ENCODE results near the gene SPRTN. TPM values are rescaled to one million over a fixed set of nuclear protein-coding genes. Genes with fewer than 3 reads are reported as not detected.

SPRTN gene
- total RNA-seq, 4 donors from 2014 or later: 4.9 to 19.3 (median 15.2) TPM

DNA sequence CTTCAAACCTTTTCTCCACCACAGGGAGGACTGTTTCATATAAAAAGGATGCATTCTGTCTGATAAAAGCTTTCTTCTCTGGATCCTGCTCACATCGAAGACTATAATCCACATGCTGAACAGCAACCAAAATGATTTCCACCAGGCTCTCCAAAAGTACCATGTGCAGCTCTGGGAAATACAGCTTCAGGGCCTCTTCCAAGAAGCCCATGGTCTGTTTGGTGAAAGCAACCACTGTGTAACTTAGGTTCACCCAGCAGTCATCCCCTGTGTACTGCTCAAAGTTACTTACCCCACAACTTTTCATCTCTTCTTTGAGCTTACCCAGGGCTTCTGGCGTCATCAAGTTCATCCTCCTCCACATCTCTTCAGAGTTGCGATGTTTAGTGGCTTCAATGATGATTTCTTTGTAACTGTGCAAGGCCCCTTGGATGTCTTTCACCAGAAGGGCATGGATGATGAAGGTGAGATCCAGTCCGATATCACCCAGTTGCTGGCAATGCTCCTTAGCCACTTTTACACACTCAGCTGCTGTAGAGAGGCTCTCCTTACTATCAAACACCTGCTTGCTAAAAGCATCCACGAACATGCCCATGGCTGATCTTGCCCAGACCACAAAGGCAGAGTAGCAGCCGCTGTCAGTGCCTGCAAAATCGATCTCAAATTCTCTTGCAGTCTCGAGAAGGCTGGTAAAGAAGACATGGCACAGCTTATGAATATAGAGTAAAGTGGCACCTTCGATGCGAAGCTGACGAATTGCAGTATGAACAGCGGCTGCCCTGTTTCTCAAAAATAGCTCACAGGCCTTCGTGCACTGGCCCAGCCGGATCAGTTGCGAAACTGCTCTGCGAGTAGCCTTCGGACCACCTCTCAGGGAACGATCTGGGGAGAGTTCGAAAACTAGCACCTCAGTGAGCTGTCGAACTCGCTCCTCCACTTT is 2.2 kb upstream of the SPRTN start:
- Histone ChIP-seq H3K27me3 (no peaks in the 10 kb centered on the region), H3K4me1 (peaks cover 6 to 15% of the 10 kb centered on the region in 2 donors), H3K27ac (no peak overlapping the region), H3K4me3 (peak overlapping the region; percentile 67 to 82), H3K9me3 (no peaks in the 10 kb centered on the region), H3K36me3 (no peaks in the 10 kb centered on the region)
- TF ChIP-seq, protein P1, sequence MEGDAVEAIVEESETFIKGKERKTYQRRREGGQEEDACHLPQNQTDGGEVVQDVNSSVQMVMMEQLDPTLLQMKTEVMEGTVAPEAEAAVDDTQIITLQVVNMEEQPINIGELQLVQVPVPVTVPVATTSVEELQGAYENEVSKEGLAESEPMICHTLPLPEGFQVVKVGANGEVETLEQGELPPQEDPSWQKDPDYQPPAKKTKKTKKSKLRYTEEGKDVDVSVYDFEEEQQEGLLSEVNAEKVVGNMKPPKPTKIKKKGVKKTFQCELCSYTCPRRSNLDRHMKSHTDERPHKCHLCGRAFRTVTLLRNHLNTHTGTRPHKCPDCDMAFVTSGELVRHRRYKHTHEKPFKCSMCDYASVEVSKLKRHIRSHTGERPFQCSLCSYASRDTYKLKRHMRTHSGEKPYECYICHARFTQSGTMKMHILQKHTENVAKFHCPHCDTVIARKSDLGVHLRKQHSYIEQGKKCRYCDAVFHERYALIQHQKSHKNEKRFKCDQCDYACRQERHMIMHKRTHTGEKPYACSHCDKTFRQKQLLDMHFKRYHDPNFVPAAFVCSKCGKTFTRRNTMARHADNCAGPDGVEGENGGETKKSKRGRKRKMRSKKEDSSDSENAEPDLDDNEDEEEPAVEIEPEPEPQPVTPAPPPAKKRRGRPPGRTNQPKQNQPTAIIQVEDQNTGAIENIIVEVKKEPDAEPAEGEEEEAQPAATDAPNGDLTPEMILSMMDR (IDR thresholded peaks at IDR 0.05): no peak
- no peak for TF ChIP-seq POLR2A (IDR thresholded peaks at IDR 0.05)
- intact Hi-C loops (cut with DNase I; ENCODE audit: low total_unique reads): no loop called here
- no peak for DNase-seq

DNA sequence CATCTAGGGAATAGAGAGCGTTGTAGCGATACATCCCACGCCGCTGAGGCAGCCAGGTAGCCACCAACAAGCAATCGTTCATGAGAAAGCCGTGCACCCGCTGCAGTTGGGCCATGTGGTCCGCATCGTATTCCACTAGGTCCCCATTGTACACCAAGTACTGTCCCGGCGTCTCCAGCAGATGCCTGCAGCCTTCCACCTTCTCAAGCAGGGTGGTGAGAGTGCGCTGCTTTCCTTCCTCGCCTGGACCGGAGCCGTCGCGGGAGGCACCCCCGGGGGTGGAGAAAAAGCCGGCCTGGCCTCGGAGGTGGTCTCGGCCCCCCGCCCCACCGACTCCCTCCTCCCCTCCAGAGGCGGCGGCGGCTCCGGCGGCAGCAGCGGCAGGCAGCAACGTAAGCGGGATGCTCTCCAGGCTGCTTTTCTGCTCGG is 1.0 kb upstream of the SPRTN start:
- H3K4me3 ChIP-seq: peak overlapping the region; percentile 67 to 82
- intact Hi-C loops (cut with DNase I; ENCODE audit: low total_unique reads): no loop called here

DNA sequence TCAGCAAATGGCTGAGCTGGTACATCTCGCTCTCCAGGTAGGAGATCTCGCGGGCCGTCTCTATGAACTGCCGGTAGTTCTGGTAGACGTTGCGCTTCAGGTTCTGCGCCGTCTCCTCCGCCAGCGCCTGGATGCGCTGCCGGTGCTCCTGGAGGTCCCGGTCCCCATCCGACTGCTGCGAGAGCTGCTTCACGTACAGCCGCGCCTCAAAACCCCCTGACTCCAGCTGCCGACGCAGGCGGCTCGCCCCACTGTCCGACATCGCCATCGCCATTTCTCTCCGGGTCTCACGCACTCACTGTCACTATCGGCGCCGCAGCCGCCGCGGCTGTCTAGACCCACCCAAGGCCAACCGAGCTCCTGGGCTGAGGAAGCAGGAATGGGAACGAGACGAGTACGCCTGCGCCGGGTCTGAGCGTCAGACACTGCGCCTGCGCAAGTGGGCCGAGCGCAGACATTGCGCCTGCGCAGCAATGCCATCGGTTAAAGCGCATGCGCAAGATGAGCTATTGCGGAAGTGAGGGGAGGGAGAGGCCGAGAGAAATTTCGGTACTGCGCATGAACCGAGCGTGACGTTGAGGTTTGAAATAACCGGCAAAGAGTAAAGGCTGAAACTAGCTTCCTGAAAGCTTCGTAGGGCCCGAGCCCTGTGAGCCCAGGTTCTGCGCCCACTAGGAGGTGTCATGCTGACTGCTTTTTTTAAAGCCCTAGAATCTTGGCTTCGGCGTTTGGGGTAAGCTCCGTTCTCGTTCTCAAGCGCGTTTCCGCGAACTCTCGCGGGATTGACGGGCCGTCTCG is 422 bp upstream of the SPRTN start, which contains the start of gene EXOC8:
Gene EXOC8, minus strand, starts transcription at position 381 of the 798 bp plus-strand sequence. Its CDS starts 107 bp downstream, at position 274.
- Histone ChIP-seq H3K4me1 (peaks cover 6 to 15% of the 10 kb centered on the region in 2 donors), H3K9me3 (no peaks in the 10 kb centered on the region), H3K4me3 (peak within 1 kb of the TSS; percentile 67 to 82), H3K36me3 (no peaks in the 10 kb centered on the region), H3K27ac (peak within 1 kb of the TSS; percentile 89 to 94), H3K27me3 (no peaks in the 10 kb centered on the region)
- TF ChIP-seq, protein P1 (IDR thresholded peaks at IDR 0.05): no peak
- TF ChIP-seq POLR2A (IDR thresholded peaks at IDR 0.05): peak; percentile 73 to 95
- intact Hi-C loops (cut with DNase I; ENCODE audit: low total_unique reads): no loop called here
- peak; percentile 95 to 99 for DNase-seq

More for the DNA sequence above, 1.0 kb upstream of the SPRTN start:
- no peaks in the 10 kb centered on the region for H3K9me3 ChIP-seq
- peak overlapping the region; percentile 67 to 94 for H3K27ac ChIP-seq
- DNase-seq: no peak
- H3K27me3 ChIP-seq: no peaks in the 10 kb centered on the region
- peaks cover 6 to 15% of the 10 kb centered on the region in 2 donors for H3K4me1 ChIP-seq
- no peaks in the 10 kb centered on the region for H3K36me3 ChIP-seq
- no peak for TF ChIP-seq POLR2A (IDR thresholded peaks at IDR 0.05)
- TF ChIP-seq, protein P1 (IDR thresholded peaks at IDR 0.05): no peak

DNA sequence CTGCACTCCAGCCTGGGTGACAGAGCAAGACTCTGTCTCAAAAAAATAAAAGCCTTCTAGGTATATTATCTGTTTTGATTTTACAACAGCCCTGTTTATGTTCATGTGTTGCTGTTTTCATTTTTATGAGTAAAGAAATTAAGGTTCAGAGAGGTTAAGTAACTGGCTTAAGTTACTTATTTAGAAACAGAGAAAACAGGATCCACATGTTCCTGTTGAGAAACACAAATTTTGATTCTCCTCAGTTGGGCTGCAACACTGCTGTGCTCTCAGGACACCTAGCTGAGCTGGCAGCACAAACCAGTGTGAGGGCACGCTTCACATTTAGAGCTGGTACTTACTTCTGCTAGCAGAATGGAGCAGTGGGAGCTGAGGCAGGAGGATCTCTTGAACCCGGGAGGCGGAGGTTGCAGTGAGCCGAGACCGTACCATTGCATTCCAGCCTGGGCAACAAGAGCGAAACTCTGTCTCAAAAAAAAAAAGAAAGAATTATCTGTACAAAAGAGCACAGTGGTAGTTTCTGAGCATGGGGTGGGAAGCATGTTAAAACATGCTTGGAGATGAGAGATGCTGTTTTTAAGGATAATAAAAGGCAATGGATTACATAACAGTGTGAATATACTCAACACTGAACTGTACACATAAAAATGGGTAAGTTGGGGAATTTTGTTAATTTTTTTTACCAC is 2.4 kb downstream of the SPRTN start:
- H3K27me3 ChIP-seq: no peaks in the 10 kb centered on the region
- intact Hi-C loops (cut with DNase I; ENCODE audit: low total_unique reads): no loop called here
- no peak overlapping the region for H3K4me3 ChIP-seq
- no peak for DNase-seq
- H3K9me3 ChIP-seq: no peaks in the 10 kb centered on the region
- H3K36me3 ChIP-seq: no peaks in the 10 kb centered on the region
- H3K27ac ChIP-seq: no peak overlapping the region
- TF ChIP-seq, protein P1 (IDR thresholded peaks at IDR 0.05): no peak
- no peak for TF ChIP-seq POLR2A (IDR thresholded peaks at IDR 0.05)
- H3K4me1 ChIP-seq: peaks cover under 1 to 8% of the 10 kb centered on the region in 2 donors
